ENCODE results near the gene LCN2. TPM values are rescaled to one million over a fixed set of nuclear protein-coding genes. Genes with fewer than 3 reads are reported as not detected.

The LCN2 gene
- total RNA-seq, 1 donor from 2014 or later: not detected

- Histone ChIP-seq H3K27ac (no peak overlapping the region), H3K9me3 (no peaks in the 10 kb centered on the region), H3K4me3 (no peak overlapping the region), H3K36me3 (peaks cover 25 to 29% of the 10 kb centered on the region in 2 donors), H3K27me3 (no peaks in the 10 kb centered on the region), H3K4me1 (peaks cover 0 to 16% of the 10 kb centered on the region in 2 donors)
- DNase-seq (ENCODE audit: low spot score in 2 of 2): no peak
- no peak for TF ChIP-seq CTCF (IDR thresholded peaks at IDR 0.05)
- intact Hi-C loops (cut with DNase I): no loop called here
Measured at GRCh38 chr9:128121466-128121810, 27.8 kb upstream of the LCN2 start.

- Histone ChIP-seq H3K9me3 (no peaks in the 10 kb centered on the region), H3K4me1 (peaks cover 4 to 19% of the 10 kb centered on the region in 2 donors), H3K4me3 (no peak overlapping the region), H3K27me3 (no peaks in the 10 kb centered on the region), H3K36me3 (peaks cover 25 to 29% of the 10 kb centered on the region in 2 donors), H3K27ac (no peak overlapping the region)
- intact Hi-C loops (cut with DNase I): no loop called here
- no peak for TF ChIP-seq CTCF (IDR thresholded peaks at IDR 0.05)
- no peak for DNase-seq (ENCODE audit: low spot score in 2 of 2)
Measured at GRCh38 chr9:128121924-128122808, 27.1 kb upstream of the LCN2 start.

GRCh38 chr9:128122809-128123175, 26.5 kb upstream of the LCN2 start:
- no peaks in the 10 kb centered on the region for H3K27me3 ChIP-seq
- no peak overlapping the region for H3K27ac ChIP-seq
- peaks cover 4 to 18% of the 10 kb centered on the region in 2 donors for H3K4me1 ChIP-seq
- intact Hi-C loops (cut with DNase I): no loop called here
- H3K4me3 ChIP-seq: no peak overlapping the region
- TF ChIP-seq CTCF (IDR thresholded peaks at IDR 0.05): no peak
- no peak for DNase-seq (ENCODE audit: low spot score in 2 of 2)
- peaks cover 25 to 29% of the 10 kb centered on the region in 2 donors for H3K36me3 ChIP-seq
- H3K9me3 ChIP-seq: no peaks in the 10 kb centered on the region

GRCh38 chr9:128123451-128124080, 25.7 kb upstream of the LCN2 start:
- Histone ChIP-seq H3K27ac (no peak overlapping the region), H3K4me1 (peaks cover 4 to 15% of the 10 kb centered on the region in 2 donors), H3K27me3 (no peaks in the 10 kb centered on the region), H3K36me3 (peaks cover 25 to 29% of the 10 kb centered on the region in 2 donors), H3K4me3 (no peak overlapping the region), H3K9me3 (no peaks in the 10 kb centered on the region)
- intact Hi-C loops (cut with DNase I): no loop called here
- DNase-seq (ENCODE audit: low spot score in 2 of 2): no peak
- no peak for TF ChIP-seq CTCF (IDR thresholded peaks at IDR 0.05)

DNA sequence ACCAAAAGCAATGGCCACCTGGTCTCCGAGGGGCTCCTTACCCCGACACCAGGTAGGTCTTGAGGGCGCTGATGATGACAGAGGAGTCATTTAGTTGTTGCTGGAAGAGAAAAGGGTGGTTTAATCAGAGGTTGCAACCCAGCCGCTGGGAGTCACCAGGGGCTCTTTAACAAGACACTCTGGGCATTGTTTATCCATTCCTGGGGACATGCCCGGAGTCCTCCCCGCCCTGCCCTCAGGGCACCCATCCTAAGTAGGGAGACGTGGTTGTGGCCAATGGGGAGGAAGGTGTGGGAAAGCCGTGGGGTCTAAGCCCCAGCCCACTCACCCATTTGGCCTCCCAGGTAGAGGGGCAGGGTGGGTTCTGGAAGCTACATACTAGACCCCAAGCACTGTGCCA, 24.8 kb upstream of the LCN2 start:
- Histone ChIP-seq H3K9me3 (no peaks in the 10 kb centered on the region), H3K4me1 (peaks cover 4 to 19% of the 10 kb centered on the region in 2 donors), H3K4me3 (no peak overlapping the region), H3K27ac (no peak overlapping the region), H3K27me3 (no peaks in the 10 kb centered on the region), H3K36me3 (peaks cover 25 to 29% of the 10 kb centered on the region in 2 donors)
- DNase-seq (ENCODE audit: low spot score in 2 of 2): no peak
- intact Hi-C loops (cut with DNase I): no loop called here
- TF ChIP-seq CTCF (IDR thresholded peaks at IDR 0.05): no peak
